B cell (primary cell): ENCODE measurements around the gene DNAJB2. TPM values are rescaled to one million over a fixed set of nuclear protein-coding genes. Genes with fewer than 3 reads are reported as not detected.

ENCODE experiments used
- ATAC-seq: fragments of 200-7000 bp; cut with Tn5 transposase; one replicate; pipeline ENCODE4 v1.10.0; 2021; ENCODE audit warnings: low read depth, mild to moderate bottlenecking, moderate number of reproducible peaks, moderate library complexity
- CTCF ChIA-PET: fragments of 350-600 bp; sonication (Branson Sonifier 250); formaldehyde crosslinking; loops from one replicate; lab custom pipeline; 2021; ENCODE audit warnings: antibody characterized with exemption, inconsistent platforms; lab: Charles Lee
- POLR2A ChIA-PET: fragments of 350-600 bp; sonication (Branson Sonifier 250); formaldehyde crosslinking; loops from one replicate; lab custom pipeline; 2021; ENCODE audit warnings: antibody characterized with exemption; lab: Charles Lee
- DNase-seq: peaks from one replicate; pipeline ENCODE4 v3.0.0; 2013
- H2AFZ ChIP-seq: 2 replicates; pipeline ENCODE4 v1.6.1; 2012; ENCODE audit warnings: mild to moderate bottlenecking, low read depth, low read length; ENCODE audit not compliant: insufficient read depth, poor library complexity, severe bottlenecking
- H3K27ac ChIP-seq, 2 donors: 1 replicate in 1 of 2; 2 replicates in 1 of 2; pipeline ENCODE4 v1.5.1; 2012 to 2013; ENCODE audit warnings: low read length in 2 of 2, mild to moderate bottlenecking in 2 of 2, moderate library complexity in 1 of 2
- H3K27me3 ChIP-seq, 4 experiments: fragments of 200-600 bp in 1 of 4; sonication (generic) in 1 of 4; replicated peaks in 1 of 4; 1 replicate in 2 of 4; 2 replicates in 2 of 4; pipeline versions ENCODE4 v1.6.1 to v1.7.0; 2013 to 2016; ENCODE audit warnings: low read length in 3 of 4, mild to moderate bottlenecking in 2 of 4, mixed read lengths in 1 of 4, moderate library complexity in 1 of 4; ENCODE audit not compliant: insufficient read depth in 4 of 4, control insufficient read depth in 3 of 4; ENCODE audit errors: control extremely low read depth in 1 of 4
- H3K36me3 ChIP-seq, 2 experiments: replicated peaks in 1 of 2; 1 replicate in 1 of 2; 2 replicates in 1 of 2; pipeline versions ENCODE4 v1.6.1 to v1.7.1; 2013; ENCODE audit warnings: low read length in 1 of 2; ENCODE audit not compliant: insufficient read depth in 2 of 2, control insufficient read depth in 1 of 2; ENCODE audit errors: control extremely low read depth in 1 of 2, extremely low read depth in 1 of 2
- H3K4me1 ChIP-seq, 2 donors: fragments of 200-600 bp in 1 of 2; sonication (generic) in 1 of 2; 1 replicate in 1 of 2; 2 replicates in 1 of 2; pipeline versions ENCODE4 v1.5.1 to v1.6.1; 2013 to 2017; ENCODE audit warnings: low read length in 2 of 2; ENCODE audit not compliant: control insufficient read depth in 2 of 2, insufficient read depth in 2 of 2
- H3K4me2 ChIP-seq: replicated peaks from 2 replicates; pipeline ENCODE3; 2012; ENCODE audit warnings: mild to moderate bottlenecking, low read depth, low read length; ENCODE audit not compliant: poor library complexity, severe bottlenecking
- H3K4me3 ChIP-seq, 5 experiments: fragments of 200-600 bp in 1 of 5; sonication (generic) in 1 of 5; 1 replicate in 3 of 5; 2 replicates in 2 of 5; pipeline versions ENCODE4 v1.5.1 to v1.7.0; 2011 to 2016; ENCODE audit warnings: low read length in 4 of 5, mild to moderate bottlenecking in 4 of 5, low read depth in 2 of 5, control low read depth in 1 of 5, moderate library complexity in 1 of 5; ENCODE audit not compliant: insufficient read depth in 1 of 5; ENCODE audit errors: control extremely low read depth in 1 of 5, extremely low read depth in 1 of 5
- H3K79me2 ChIP-seq: fragments of 200-600 bp; sonication (generic); one replicate; pipeline ENCODE4 v1.6.0; 2016; ENCODE audit warnings: low read length; ENCODE audit not compliant: control insufficient read depth, insufficient read depth
- H3K9ac ChIP-seq: fragments of 200-600 bp; sonication (generic); 2 replicates; pipeline ENCODE4 v1.6.1; 2017; ENCODE audit warnings: mild to moderate bottlenecking, low read length, moderate library complexity
- H3K9me3 ChIP-seq, 3 donors: one replicate each; pipeline versions ENCODE4 v1.6.1 to v1.7.1; 2013; ENCODE audit warnings: low read length in 2 of 3; ENCODE audit not compliant: control insufficient read depth in 2 of 3, insufficient read depth in 1 of 3; ENCODE audit errors: control extremely low read depth in 1 of 3
- H4K20me1 ChIP-seq: 2 replicates; pipeline ENCODE4 v1.6.0; 2012; ENCODE audit warnings: mild to moderate bottlenecking, low read length; ENCODE audit not compliant: insufficient read depth, control insufficient read depth, poor library complexity, severe bottlenecking
- H3K27ac Mint-ChIP-seq: one replicate; pipeline ENCODE4 v1.8.0; 2021; ENCODE audit warnings: mixed read lengths
- H3K27me3 Mint-ChIP-seq: one replicate; pipeline ENCODE4 v1.8.0; 2021; ENCODE audit warnings: mixed read lengths
- H3K4me1 Mint-ChIP-seq: one replicate; pipeline ENCODE4 v1.8.0; 2021; ENCODE audit warnings: mixed read lengths
- H3K4me3 Mint-ChIP-seq: one replicate; pipeline ENCODE4 v1.8.0; 2021; ENCODE audit warnings: mixed read lengths
- H3K9me3 Mint-ChIP-seq: one replicate; pipeline ENCODE4 v1.8.0; 2022; ENCODE audit warnings: mixed read lengths; ENCODE audit not compliant: insufficient read depth
- EZH2 ChIP-seq: IDR thresholded peaks from 2 replicates; pipeline ENCODE4 v1.6.1; 2012; ENCODE audit warnings: borderline replicate concordance, low read depth, mild to moderate bottlenecking, moderate library complexity, low read length; ENCODE audit not compliant: insufficient read depth, poor library complexity, severe bottlenecking
- WGBS: methylation state at CpG from one replicate; pipeline ENCODE4 v1.1.5; 2013; ENCODE audit warnings: missing lambda C conversion rate; ENCODE audit not compliant: insufficient coverage; 5-methylcytosine and 5-hydroxymethylcytosine counted together
- intact Hi-C: fragments of 100-400 bp; cut with micrococcal nuclease; formaldehyde crosslinking; loops from one replicate; pipeline ENCODE4 v1.10.0; 2022
- polyA plus RNA-seq: library from polyadenylated mRNA; depleted of rRNA; stranded (reverse); fragments of >200 nt; gene quantifications from 2 replicates; pipeline ENCODE4 v1.2.3, GENCODE V29; 2012
- total RNA-seq, 2 donors: library from RNA; stranded (reverse); fragments of 120-200 nt in 1 of 2; gene quantifications; 1 replicate in 1 of 2; 2 replicates in 1 of 2; pipeline versions ENCODE4 v1.2.3 to v1.2.4, GENCODE V29; 2013 to 2022
- TF ChIP-seq, protein P1 (sequence below): fragments of 200-600 bp; IDR thresholded peaks from one replicate; pipeline ENCODE4 v1.8.0; 2022; ENCODE audit warnings: antibody characterized with exemption, mild to moderate bottlenecking

Gene DNAJB2
- total and polyA plus RNA-seq, 2 donors (not counting 1 experiment from before 2014, with no cell fraction given) = 127 to 184 TPM

DNA sequence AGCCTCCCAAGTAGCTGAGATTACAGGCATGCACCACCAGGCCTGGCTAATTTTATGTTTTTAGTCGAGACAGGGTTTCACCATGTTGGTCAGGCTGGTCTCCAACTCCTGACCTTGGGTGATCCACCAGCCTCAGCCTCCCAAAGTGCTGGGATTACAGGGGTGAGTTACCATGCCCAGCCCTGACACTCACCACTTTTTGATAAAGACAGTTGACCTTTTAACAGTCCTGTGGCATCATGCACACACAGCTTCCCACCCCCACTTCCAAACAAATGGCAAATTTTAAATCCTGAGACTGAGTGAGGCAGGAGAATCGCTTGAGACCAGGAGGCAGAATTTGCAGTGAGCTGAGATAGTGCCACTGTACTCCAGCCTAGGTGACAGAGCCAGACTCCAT is 6.2 kb upstream of the DNAJB2 start:
- POLR2A ChIA-PET = interaction anchor here (0.7 to 1.0 kb wide), 2 partner anchors 16 to 18 kb away, joined by 3 to 7 read pairs; no protein-coding TSS in a partner anchor
- no peak overlapping the region for H3K4me3 Mint-ChIP-seq
- Histone ChIP-seq H3K27ac (no peak overlapping the region), H3K4me1 (peaks cover 8 to 17% of the 10 kb centered on the region in 2 donors), H3K9me3 (no peaks in the 10 kb centered on the region), H3K27me3 (no peaks in the 10 kb centered on the region), H4K20me1 (no peaks in the 10 kb centered on the region), H3K79me2 (peaks cover 44% of the 10 kb centered on the region), H2AFZ (no peak overlapping the region), H3K4me2 (no peak overlapping the region), H3K9ac (no peak overlapping the region), H3K36me3 (no peaks in the 10 kb centered on the region), H3K4me3 (no peak overlapping the region)
- TF ChIP-seq, protein P1, sequence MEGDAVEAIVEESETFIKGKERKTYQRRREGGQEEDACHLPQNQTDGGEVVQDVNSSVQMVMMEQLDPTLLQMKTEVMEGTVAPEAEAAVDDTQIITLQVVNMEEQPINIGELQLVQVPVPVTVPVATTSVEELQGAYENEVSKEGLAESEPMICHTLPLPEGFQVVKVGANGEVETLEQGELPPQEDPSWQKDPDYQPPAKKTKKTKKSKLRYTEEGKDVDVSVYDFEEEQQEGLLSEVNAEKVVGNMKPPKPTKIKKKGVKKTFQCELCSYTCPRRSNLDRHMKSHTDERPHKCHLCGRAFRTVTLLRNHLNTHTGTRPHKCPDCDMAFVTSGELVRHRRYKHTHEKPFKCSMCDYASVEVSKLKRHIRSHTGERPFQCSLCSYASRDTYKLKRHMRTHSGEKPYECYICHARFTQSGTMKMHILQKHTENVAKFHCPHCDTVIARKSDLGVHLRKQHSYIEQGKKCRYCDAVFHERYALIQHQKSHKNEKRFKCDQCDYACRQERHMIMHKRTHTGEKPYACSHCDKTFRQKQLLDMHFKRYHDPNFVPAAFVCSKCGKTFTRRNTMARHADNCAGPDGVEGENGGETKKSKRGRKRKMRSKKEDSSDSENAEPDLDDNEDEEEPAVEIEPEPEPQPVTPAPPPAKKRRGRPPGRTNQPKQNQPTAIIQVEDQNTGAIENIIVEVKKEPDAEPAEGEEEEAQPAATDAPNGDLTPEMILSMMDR = no peak
- TF ChIP-seq EZH2 = no peak
- 78% methylated on average over 1 of the region's 2 CpGs for WGBS
- no peak for ATAC-seq
- no peak overlapping the region for H3K27ac Mint-ChIP-seq
- no peaks in the 10 kb centered on the region for H3K9me3 Mint-ChIP-seq
- CTCF ChIA-PET = interaction anchor here (0.9 to 15.8 kb wide), 2 partner anchors 9 to 20 kb away, joined by 3 to 239 read pairs; no protein-coding TSS in a partner anchor
- intact Hi-C loops = loop anchor here (10.0 kb wide), 1 partner anchor 322 kb away; the partner anchor contains the start of gene STK11IP
- H3K27me3 Mint-ChIP-seq = no peaks in the 10 kb centered on the region
- peaks cover 24% of the 10 kb centered on the region for H3K4me1 Mint-ChIP-seq
- DNase-seq = no peak

DNA sequence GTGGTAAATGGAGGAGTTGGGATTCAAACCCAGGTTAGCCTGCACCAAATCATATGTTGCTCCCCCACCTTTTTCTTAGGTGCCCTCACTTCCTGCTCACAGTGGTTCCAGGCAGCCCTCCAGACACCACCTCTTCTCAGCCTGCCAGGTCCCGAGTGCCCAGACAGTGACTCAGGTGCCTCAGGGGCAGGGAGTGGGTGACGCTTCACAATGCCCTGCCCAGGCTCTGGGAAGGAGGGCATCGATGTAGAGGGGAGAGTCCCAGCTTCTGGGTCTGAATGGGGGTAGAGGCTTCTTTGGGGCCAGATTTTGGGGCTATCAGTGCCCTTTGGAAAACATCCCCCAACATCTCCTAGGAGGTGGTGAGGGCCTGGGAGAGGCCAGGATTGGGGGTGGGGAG is 5.2 kb upstream of the DNAJB2 start:
- Mint-ChIP-seq H3K4me1 (peaks cover 33% of the 10 kb centered on the region), H3K27ac (no peak overlapping the region), H3K9me3 (no peaks in the 10 kb centered on the region), H3K27me3 (no peaks in the 10 kb centered on the region), H3K4me3 (no peak overlapping the region)
- H3K27me3 ChIP-seq = no peaks in the 10 kb centered on the region
- no peaks in the 10 kb centered on the region for H4K20me1 ChIP-seq
- intact Hi-C loops = loop anchor here (10.0 kb wide), 1 partner anchor 321 kb away; the partner anchor contains the start of gene STK11IP
- H3K9me3 ChIP-seq = no peaks in the 10 kb centered on the region
- no peaks in the 10 kb centered on the region for H3K36me3 ChIP-seq
- no peak overlapping the region for H3K27ac ChIP-seq
- H3K4me2 ChIP-seq = no peak overlapping the region
- no peak overlapping the region for H3K4me3 ChIP-seq
- ATAC-seq (no peak), DNase-seq (no peak)
- H3K4me1 ChIP-seq = peaks cover 17 to 26% of the 10 kb centered on the region in 2 donors
- CTCF ChIA-PET = interaction anchor here (0.8 to 15.8 kb wide), 2 partner anchors 20 to 22 kb away, joined by 3 to 239 read pairs; no protein-coding TSS in a partner anchor
- TF ChIP-seq, protein P1 = no peak
- TF ChIP-seq EZH2 = no peak
- no peak overlapping the region for H3K9ac ChIP-seq
- 72% methylated on average over 2 of the region's 3 CpGs for WGBS
- H3K79me2 ChIP-seq = peaks cover 44% of the 10 kb centered on the region
- POLR2A ChIA-PET = interaction anchor here (1.4 kb wide), 1 partner anchor 19 kb away, joined by 5 read pairs; the partner anchor contains the start of gene TUBA4A
- no peak overlapping the region for H2AFZ ChIP-seq
